HT-29 (cell line): ENCODE measurements around the gene KRT24. TPM values are rescaled to one million over a fixed set of nuclear protein-coding genes. Genes with fewer than 3 reads are reported as not detected.
"Not testable (repeated sequence)": the region's sequence is repeated elsewhere in the genome, so short reads cannot be mapped to it uniquely, and the experiment has no call there.

Experiments
- DNase-seq: peaks from one replicate; pipeline ENCODE4 v3.0.0-alpha.2; 2015; ENCODE audit warnings: low spot score
- total RNA-seq: library from RNA; depleted of rRNA; stranded (reverse); fragments of >200 nt; shearing (Covaris generic); gene quantifications from 2 replicates; pipeline ENCODE4 v1.2.3, GENCODE V29; 2014; rRNA removed

KRT24 gene
- total RNA-seq, result not detected in 2 replicates

DNA sequence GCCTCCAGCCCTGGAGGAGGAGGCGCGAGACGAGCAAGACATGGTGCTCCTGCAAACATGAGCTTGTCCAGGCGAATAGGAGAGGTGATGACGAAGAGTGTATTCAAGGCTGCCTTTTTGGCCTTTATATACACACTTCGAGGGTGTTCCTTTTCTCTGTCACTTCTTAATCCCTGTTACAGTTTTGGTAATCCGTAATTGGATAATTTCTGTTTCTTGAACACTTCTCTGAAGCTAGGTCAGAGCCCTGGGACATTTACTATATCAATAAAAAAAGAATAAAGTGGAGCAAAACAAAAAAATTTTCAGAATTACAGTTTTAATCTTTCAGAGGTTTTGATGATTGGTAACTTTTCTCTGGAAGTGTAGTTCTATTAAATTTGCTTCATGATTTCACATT lies at the start of gene KRT24:
KRT24 (minus strand) TSS at position 101 of the 400 bp plus-strand sequence; CDS start at position 42, 59 bp downstream.
- DNase-seq, result no peak

GRCh38 chr17:40751065-40751464 lies 47.5 kb upstream of the KRT24 start:
- no peak for DNase-seq

DNA sequence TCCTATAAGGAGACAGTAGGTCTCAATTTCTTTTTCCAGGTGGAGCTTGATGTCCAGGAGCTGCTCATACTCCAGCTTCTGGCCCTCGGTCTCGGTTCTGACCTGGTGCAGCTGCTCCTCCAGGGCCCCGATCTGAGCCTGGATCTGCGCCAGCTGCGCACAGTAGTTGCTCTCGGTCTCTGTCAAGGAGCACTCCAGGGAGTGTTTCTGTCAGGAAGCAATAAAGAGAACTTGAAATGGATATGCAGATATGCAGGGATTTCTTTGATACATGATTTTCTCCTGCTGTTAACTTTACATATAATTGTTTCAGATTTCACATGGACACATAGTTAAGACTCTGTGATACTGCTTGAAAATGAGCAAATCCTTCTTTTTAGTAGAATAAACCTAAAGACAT lies 46.8 kb upstream of the KRT24 start:
- no peak for DNase-seq

DNA sequence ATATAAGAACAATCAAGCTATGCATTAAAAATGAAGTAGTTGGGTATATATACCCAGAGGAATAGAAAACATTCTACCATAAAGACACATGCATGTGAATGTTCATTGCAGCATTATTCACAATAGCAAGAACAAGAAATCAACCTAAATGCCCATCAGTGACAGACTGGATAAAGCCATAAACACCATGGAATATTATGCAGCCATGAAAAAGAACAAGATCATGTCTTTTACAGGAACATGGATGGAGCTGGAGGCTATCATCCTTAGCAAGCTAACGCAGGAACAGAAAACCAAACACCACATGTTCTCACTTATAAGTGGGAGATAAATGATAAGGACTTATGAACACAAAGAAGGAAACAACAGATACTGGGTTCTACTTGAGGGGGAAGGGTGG lies 45.1 kb upstream of the KRT24 start:
- not testable (repeated sequence) for DNase-seq

DNA sequence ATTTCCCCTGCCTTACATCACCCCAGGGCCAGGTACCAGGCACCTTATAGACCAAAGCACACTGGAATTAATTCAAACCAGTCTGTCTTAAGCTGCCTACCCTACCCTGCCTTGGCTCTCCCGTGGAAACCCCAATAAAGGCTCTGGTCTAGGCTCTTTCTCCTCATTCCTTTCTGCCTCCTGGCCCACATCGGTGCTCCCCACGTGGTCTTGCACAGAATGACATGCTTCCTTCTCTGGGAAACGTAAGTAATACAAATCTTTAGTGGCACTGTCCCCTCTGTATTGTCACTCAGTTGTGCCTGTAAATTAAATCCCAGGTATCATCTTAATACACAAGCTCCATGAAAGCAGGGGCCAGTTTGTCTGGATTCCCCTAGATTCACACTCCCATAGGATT lies 35.0 kb upstream of the KRT24 start:
- no peak for DNase-seq

- DNase-seq, result no peak
Measured at GRCh38 chr17:40735016-40735415, 31.5 kb upstream of the KRT24 start.

GRCh38 chr17:40734018-40734417 lies 30.5 kb upstream of the KRT24 start:
- no peak for DNase-seq

GRCh38 chr17:40730970-40731369 lies 27.4 kb upstream of the KRT24 start:
- no peak for DNase-seq

GRCh38 chr17:40727447-40728231 lies 24.1 kb upstream of the KRT24 start:
- no peak for DNase-seq

- DNase-seq, result no peak
Measured at GRCh38 chr17:40726919-40727318, 23.4 kb upstream of the KRT24 start.

DNA sequence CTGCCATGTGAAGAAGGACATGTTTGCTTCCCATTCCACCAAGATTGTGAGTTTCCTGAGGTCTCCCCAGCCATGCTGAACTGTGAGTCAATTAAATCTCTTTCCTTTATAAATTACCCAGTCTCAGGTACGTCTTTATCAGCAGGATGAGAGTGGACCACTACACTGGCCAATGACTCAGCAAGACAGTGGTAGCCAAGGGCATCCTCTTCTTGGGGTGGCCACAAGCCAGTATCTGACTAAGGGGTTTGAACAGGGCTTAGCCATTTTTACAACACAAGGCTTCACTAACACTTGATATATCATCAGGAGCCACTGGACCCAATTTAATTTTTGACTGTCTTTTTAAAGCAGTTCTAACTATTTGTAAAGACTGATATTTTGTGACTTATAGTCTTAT lies 21.1 kb upstream of the KRT24 start:
- no peak for DNase-seq

DNA sequence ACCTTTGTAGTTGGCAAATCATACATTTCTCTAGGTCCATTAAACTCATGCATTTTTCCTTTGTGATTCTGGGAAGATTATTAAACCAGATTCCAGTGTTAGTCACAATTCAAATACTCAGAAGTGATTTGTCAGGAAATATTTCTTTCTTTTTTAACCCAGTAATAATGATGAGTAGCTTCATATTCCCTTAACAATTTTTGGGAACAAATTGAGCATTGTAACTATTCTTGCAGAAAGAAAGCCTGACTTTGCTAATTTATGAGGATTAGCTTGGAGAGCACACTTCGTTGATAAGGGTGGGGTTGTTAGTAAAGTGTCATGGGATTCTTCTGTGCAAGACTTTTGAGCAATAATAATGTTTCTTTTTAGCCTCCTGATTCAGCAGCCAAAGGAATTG lies 18.7 kb upstream of the KRT24 start:
- DNase-seq, result no peak

DNA sequence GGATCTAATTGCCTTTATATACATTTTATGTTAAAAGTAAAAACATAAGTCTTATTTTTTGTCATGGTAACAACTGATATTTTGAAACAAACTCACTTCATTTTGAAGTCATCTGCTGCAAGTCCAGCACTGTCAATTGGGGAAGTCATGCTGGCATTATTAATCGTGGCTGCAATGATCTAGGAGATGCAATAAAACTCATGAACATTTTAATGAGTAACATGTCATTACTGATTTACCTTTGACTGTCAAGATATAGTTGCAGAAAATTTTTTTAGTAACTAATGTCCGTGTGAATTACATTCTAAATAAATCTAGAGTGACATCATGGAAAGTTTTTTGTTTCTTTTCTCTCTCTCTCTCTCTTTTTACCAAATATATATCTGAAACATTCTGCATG lies 17.3 kb upstream of the KRT24 start:
- no peak for DNase-seq

DNA sequence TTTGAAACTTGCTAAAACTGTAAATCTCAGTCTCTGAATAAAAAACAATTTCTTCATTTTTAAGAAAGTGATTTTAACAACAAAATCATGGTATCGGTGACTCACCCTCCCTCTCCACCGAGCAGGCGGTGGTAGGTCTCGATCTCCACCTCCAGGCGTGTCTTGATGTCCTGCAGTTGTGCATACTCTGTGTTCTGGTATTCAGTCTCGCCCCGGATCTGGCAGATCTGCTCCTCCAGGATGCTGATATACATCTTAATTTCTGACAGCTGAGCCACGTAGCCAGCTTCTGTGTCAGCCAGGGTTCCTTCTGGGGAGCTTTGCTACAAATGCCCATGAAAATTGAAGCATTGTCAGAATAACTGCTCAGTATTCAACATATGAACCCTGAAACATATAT lies 15.4 kb upstream of the KRT24 start:
- DNase-seq, result no peak

GRCh38 chr17:40717776-40718175 lies 14.2 kb upstream of the KRT24 start:
- no peak for DNase-seq

DNA sequence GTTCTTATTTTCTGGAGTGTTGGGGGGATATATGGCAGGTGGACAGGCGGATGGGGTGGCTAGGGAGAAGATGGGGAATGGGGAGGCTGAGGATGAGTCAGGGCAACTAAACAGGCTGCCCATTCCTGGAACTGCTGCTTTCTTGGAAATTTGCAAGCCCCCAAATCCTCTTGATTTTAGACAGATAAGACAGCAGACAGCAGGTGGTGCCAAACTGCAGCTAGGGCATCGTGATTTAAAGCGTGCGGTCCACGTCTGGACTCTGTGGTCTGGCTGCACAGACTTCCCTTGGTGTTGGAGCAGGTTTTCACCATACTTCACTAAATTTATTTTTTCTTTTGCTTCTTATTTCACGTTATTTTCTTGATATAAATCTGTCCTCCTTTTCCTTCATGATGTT lies 10.9 kb upstream of the KRT24 start:
- DNase-seq, result no peak

DNA sequence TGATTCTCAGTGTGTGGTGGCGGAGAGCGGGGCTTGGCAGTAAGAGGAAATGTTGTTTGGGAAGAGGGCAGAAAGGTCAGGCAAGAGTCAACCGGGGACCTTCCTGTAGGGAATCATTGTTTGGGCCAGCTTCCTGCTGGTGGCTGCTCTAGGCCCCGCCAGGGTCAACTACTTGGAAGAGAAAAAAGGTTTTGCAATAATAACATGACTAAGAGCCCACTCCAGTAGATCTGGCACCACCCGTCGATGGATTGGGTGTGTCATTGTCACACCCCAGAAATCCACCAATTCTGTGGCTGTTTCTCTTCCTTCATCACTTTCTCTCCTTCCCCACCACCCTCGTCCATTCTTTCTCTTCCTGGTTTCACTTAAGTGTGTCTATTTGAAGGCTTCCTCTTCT lies 4.2 kb upstream of the KRT24 start:
- no peak for DNase-seq

- DNase-seq, result no peak
Measured at GRCh38 chr17:40705584-40705983, 2.0 kb upstream of the KRT24 start.

DNA sequence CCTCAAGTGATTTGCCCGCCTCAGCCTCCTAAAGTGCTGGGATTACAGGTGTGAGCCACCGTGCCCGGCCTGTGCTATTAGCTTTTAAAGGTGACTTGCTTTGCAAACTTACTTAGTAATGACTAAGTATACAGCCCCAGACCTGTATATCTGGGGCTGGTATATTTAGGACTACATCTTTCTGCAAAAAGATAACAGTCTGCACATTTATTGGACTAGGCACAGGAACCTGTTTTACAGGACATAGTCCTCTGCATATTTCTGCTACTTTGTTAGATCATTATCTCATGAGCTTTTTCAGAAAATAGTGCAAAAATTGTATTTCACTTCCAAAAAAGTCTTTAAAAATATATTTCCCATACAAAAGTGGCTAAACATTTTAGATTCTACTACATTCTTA lies 1.3 kb downstream of the KRT24 start:
- no peak for DNase-seq

DNA sequence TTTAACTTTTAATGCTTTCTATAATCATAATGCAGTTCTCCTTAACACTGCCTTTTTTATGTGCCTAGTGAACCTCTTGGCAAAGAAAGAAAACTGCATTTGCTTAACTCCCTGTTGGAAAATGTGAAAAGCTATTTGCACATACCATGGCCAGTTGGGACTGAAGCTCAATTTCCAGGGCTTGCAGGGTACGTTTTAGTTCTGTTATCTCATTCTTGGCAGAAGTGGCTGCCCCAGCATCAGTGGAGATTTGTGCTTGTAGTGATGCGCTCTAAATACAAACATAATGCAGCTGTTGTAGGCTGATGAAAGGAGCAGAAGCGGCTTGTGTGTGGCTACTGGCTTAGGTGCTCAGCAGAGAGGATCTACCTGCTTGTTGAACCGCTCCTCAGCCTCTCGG lies 3.7 kb downstream of the KRT24 start:
- DNase-seq, result no peak

- DNase-seq, result no peak
Measured at GRCh38 chr17:40699371-40699770, 4.2 kb downstream of the KRT24 start.

GRCh38 chr17:40697297-40697696 lies 6.3 kb downstream of the KRT24 start:
- DNase-seq, result no peak

- no peak for DNase-seq
Measured at GRCh38 chr17:40696651-40697072, 6.9 kb downstream of the KRT24 start.
